HEK293 (cell line): ENCODE measurements around the gene PCDHGC5.

Experiments used
- HOXC10 ChIP-seq: sonication (generic); formaldehyde crosslinking; IDR thresholded peaks from 2 replicates; pipeline ENCODE4 v1.8.1; 2023; ENCODE audit warnings: mild to moderate bottlenecking, missing genetic modification reagents
- IKZF3 ChIP-seq: fragments of 450-650 bp; IDR thresholded peaks from 2 replicates; pipeline ENCODE4 v1.5.0; 2018; ENCODE audit warnings: missing biosample characterization, mild to moderate bottlenecking, missing genetic modification characterization, moderate library complexity
- PATZ1 ChIP-seq: fragments of 450-650 bp; formaldehyde crosslinking; IDR thresholded peaks from 2 replicates; pipeline ENCODE4 v1.5.1; 2016; ENCODE audit warnings: missing biosample characterization, missing genetic modification characterization
- PRDM2 ChIP-seq: fragments of 450-650 bp; formaldehyde crosslinking; IDR thresholded peaks from 2 replicates; pipeline ENCODE4 v1.5.1; 2016; ENCODE audit warnings: missing biosample characterization, missing genetic modification characterization, borderline replicate concordance
- PRDM4 ChIP-seq: fragments of 450-650 bp; formaldehyde crosslinking; IDR thresholded peaks from 2 replicates; pipeline ENCODE4 v1.5.1; 2017; ENCODE audit warnings: missing biosample characterization, missing genetic modification characterization
- SCRT2 ChIP-seq: fragments of 450-650 bp; formaldehyde crosslinking; IDR thresholded peaks from 2 replicates; pipeline ENCODE4 v1.5.1; 2016; ENCODE audit warnings: missing biosample characterization, missing genetic modification characterization
- TCF7L2 ChIP-seq: IDR thresholded peaks from 2 replicates; pipeline ENCODE4 v1.6.1; 2011; ENCODE audit warnings: low read depth, mild to moderate bottlenecking, inconsistent platforms, low read length, moderate library complexity, borderline replicate concordance
- ZBTB6 ChIP-seq: fragments of 450-650 bp; formaldehyde crosslinking; IDR thresholded peaks from 2 replicates; pipeline ENCODE4 v1.5.1; 2017; ENCODE audit warnings: missing biosample characterization, missing genetic modification characterization
- ZNF16 ChIP-seq: fragments of 450-650 bp; formaldehyde crosslinking; IDR thresholded peaks from 2 replicates; pipeline ENCODE4 v1.5.1; 2016; ENCODE audit warnings: low read depth, missing biosample characterization, missing genetic modification characterization
- ZNF221 ChIP-seq: fragments of 450-650 bp; formaldehyde crosslinking; IDR thresholded peaks from 2 replicates; pipeline ENCODE4 v1.5.1; 2017; ENCODE audit warnings: missing biosample characterization, missing genetic modification characterization, borderline replicate concordance
- ZNF223 ChIP-seq: fragments of 450-650 bp; formaldehyde crosslinking; IDR thresholded peaks from 2 replicates; pipeline ENCODE4 v1.5.1; 2016; ENCODE audit warnings: missing biosample characterization, missing genetic modification characterization
- ZNF350 ChIP-seq: fragments of 450-650 bp; formaldehyde crosslinking; IDR thresholded peaks from 2 replicates; pipeline ENCODE4 v1.5.0; 2017; ENCODE audit warnings: missing biosample characterization, mild to moderate bottlenecking, missing genetic modification characterization
- ZNF37A ChIP-seq: fragments of 450-650 bp; IDR thresholded peaks from 2 replicates; pipeline ENCODE4 v1.5.1; 2018; ENCODE audit warnings: missing biosample characterization, missing genetic modification characterization
- ZNF514 ChIP-seq: fragments of 450-650 bp; formaldehyde crosslinking; IDR thresholded peaks from 2 replicates; pipeline ENCODE4 v1.5.1; 2016; ENCODE audit warnings: missing biosample characterization, missing genetic modification characterization
- ZNF561 ChIP-seq: fragments of 450-650 bp; IDR thresholded peaks from 2 replicates; pipeline ENCODE4 v1.5.1; 2018; ENCODE audit warnings: missing biosample characterization, missing genetic modification characterization, borderline replicate concordance
- ZNF701 ChIP-seq: fragments of 450-650 bp; formaldehyde crosslinking; IDR thresholded peaks from 2 replicates; pipeline ENCODE4 v1.5.1; 2016; ENCODE audit warnings: missing biosample characterization, missing genetic modification characterization
- ZNF76 ChIP-seq: fragments of 450-650 bp; formaldehyde crosslinking; IDR thresholded peaks from 2 replicates; pipeline ENCODE4; 2016; ENCODE audit warnings: low read depth, missing biosample characterization, missing genetic modification characterization, borderline replicate concordance
- ZSCAN23 ChIP-seq: fragments of 450-650 bp; formaldehyde crosslinking; IDR thresholded peaks from 2 replicates; pipeline ENCODE4 v1.5.1; 2016; ENCODE audit warnings: missing biosample characterization, missing genetic modification characterization
- ZXDB ChIP-seq: fragments of 450-650 bp; formaldehyde crosslinking; IDR thresholded peaks from 2 replicates; pipeline ENCODE4 v1.5.1; 2016; ENCODE audit warnings: missing biosample characterization, missing genetic modification characterization
- TF ChIP-seq, protein P1 (sequence below): fragments of 450-650 bp; formaldehyde crosslinking; IDR thresholded peaks from 2 replicates; pipeline ENCODE4 v1.5.1; 2016; ENCODE audit warnings: missing biosample characterization, missing genetic modification characterization
- TF ChIP-seq, protein P2 (sequence below): fragments of 450-650 bp; IDR thresholded peaks from 2 replicates; pipeline ENCODE4 v1.5.1; 2018; ENCODE audit warnings: missing biosample characterization, missing genetic modification characterization

The PCDHGC5 gene

GRCh38 chr5:141524604-141525597, 36.0 kb downstream of the PCDHGC5 start (continued):
- no peak for TF ChIP-seq ZNF16 (tag by site-specific recombination)
- TF ChIP-seq PRDM2 (tag by site-specific recombination), result no peak
- no peak for TF ChIP-seq HOXC10 (CRISPR knock-in tag)
- no peak for TF ChIP-seq ZNF561 (tag by site-specific recombination)
- no peak for TF ChIP-seq ZNF223 (tag by site-specific recombination)
- no peak for TF ChIP-seq ZNF350 (tag by site-specific recombination)
- TF ChIP-seq ZNF701 (tag by site-specific recombination), result no peak
- no peak for TF ChIP-seq ZXDB (tag by site-specific recombination)
- TF ChIP-seq IKZF3 (tag by site-specific recombination), result peak; percentile 88
- 0 out of 2 replicates have a peak, but pooled peaks have one; percentile 29 for TF ChIP-seq PATZ1 (tag by site-specific recombination)
- TF ChIP-seq ZNF514, result no peak
- TF ChIP-seq ZNF37A (tag by site-specific recombination), result no peak
- no peak for TF ChIP-seq ZBTB6 (tag by site-specific recombination)
- TF ChIP-seq, protein P1, sequence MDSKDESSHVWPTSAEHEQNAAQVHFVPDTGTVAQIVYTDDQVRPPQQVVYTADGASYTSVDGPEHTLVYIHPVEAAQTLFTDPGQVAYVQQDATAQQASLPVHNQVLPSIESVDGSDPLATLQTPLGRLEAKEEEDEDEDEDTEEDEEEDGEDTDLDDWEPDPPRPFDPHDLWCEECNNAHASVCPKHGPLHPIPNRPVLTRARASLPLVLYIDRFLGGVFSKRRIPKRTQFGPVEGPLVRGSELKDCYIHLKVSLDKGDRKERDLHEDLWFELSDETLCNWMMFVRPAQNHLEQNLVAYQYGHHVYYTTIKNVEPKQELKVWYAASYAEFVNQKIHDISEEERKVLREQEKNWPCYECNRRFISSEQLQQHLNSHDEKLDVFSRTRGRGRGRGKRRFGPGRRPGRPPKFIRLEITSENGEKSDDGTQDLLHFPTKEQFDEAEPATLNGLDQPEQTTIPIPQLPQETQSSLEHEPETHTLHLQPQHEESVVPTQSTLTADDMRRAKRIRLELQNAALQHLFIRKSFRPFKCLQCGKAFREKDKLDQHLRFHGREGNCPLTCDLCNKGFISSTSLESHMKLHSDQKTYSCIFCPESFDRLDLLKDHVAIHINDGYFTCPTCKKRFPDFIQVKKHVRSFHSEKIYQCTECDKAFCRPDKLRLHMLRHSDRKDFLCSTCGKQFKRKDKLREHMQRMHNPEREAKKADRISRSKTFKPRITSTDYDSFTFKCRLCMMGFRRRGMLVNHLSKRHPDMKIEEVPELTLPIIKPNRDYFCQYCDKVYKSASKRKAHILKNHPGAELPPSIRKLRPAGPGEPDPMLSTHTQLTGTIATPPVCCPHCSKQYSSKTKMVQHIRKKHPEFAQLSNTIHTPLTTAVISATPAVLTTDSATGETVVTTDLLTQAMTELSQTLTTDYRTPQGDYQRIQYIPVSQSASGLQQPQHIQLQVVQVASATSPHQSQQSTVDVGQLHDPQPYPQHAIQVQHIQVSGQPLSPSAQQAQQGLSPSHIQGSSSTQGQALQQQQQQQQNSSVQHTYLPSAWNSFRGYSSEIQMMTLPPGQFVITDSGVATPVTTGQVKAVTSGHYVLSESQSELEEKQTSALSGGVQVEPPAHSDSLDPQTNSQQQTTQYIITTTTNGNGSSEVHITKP, result no peak; the same call in 1 of the 2 replicates
- TF ChIP-seq ZNF76 (tag by site-specific recombination), result no peak
- peak; percentile 93 for TF ChIP-seq SCRT2
- no peak for TF ChIP-seq TCF7L2
- TF ChIP-seq ZNF221 (tag by site-specific recombination), result no peak
- TF ChIP-seq ZSCAN23 (tag by site-specific recombination), result no peak
- TF ChIP-seq, protein P2, sequence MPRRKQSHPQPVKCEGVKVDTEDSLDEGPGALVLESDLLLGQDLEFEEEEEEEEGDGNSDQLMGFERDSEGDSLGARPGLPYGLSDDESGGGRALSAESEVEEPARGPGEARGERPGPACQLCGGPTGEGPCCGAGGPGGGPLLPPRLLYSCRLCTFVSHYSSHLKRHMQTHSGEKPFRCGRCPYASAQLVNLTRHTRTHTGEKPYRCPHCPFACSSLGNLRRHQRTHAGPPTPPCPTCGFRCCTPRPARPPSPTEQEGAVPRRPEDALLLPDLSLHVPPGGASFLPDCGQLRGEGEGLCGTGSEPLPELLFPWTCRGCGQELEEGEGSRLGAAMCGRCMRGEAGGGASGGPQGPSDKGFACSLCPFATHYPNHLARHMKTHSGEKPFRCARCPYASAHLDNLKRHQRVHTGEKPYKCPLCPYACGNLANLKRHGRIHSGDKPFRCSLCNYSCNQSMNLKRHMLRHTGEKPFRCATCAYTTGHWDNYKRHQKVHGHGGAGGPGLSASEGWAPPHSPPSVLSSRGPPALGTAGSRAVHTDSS (tag by site-specific recombination), result no peak
- no peak for TF ChIP-seq PRDM4 (tag by site-specific recombination)
